K562 (cell line): ENCODE measurements around the gene GATB. TPM values are rescaled to one million over a fixed set of nuclear protein-coding genes. Genes with fewer than 3 reads are reported as not detected.

Experiments
- ATAC-seq: fragments of 200-7000 bp; cut with Tn5 transposase; 3 replicates; pipeline ENCODE4 v1.9.1; 2020; ENCODE audit warnings: moderate library complexity
- BruUV-seq: library from RNA; stranded (reverse); fragments of 400-500 nt; replicated peaks from 2 replicates; lab custom pipeline; 2021; lab: Mats Ljungman, UMichigan
- CTCF ChIA-PET: fragments of 300-600 bp; formaldehyde crosslinking; extraction: SDS; loops from one replicate; lab custom pipeline; 2021; ENCODE audit warnings: low intra/inter-chr PET ratio; lab: Yijun Ruan, JAX
- POLR2A ChIA-PET: fragments of 300-600, 350-650 bp; sonication (Branson Sonifier 250); formaldehyde crosslinking; extraction: SDS; loops from one replicate; lab custom pipeline; 2021; ENCODE audit warnings: antibody characterized with exemption, inconsistent platforms; lab: Yijun Ruan, JAX
- DNase-seq, 4 experiments: peaks; one replicate each; pipeline versions ENCODE4 v3.0.0 to v3.0.0-alpha.2; 2011 to 2018; ENCODE audit warnings: low spot score in 3 of 4, mixed read lengths in 3 of 4; ENCODE audit errors: extremely low read depth in 1 of 4
- FAIRE-seq: peaks from 2 replicates; lab custom pipeline; 2011; peaks lifted over from hg19 to GRCh38; lab: Jason Lieb, UNC
- H2AFZ ChIP-seq: 2 replicates; pipeline ENCODE4 v1.6.0; 2011; ENCODE audit warnings: low read depth, low read length, control low read depth, inconsistent platforms
- H3K27ac ChIP-seq: fragments of 200-600 bp; 3 replicates; pipeline ENCODE4 v1.8.0; 2011; ENCODE audit warnings: low read depth, mild to moderate bottlenecking, control low read depth, inconsistent platforms, low read length, moderate library complexity, mixed read lengths; ENCODE audit errors: extremely low read depth
- H3K27me3 ChIP-seq, 2 experiments: fragments of 300-600 bp in 1 of 2; 2 replicates in 1 of 2; 3 replicates in 1 of 2; pipeline versions ENCODE4 v1.6.0 to v1.8.0; 2011; ENCODE audit warnings: inconsistent platforms in 2 of 2, low read length in 2 of 2, mild to moderate bottlenecking in 1 of 2, mixed read lengths in 1 of 2, moderate library complexity in 1 of 2; ENCODE audit not compliant: control insufficient read depth in 2 of 2, insufficient read depth in 2 of 2
- H3K36me3 ChIP-seq: fragments of 300-600 bp; 3 replicates; pipeline ENCODE4 v1.8.0; 2011; ENCODE audit warnings: mild to moderate bottlenecking, low read length, inconsistent platforms; ENCODE audit not compliant: control insufficient read depth, insufficient read depth
- H3K4me1 ChIP-seq, 2 experiments: fragments of 200-600 bp in 1 of 2; replicated peaks in 1 of 2; 2 replicates in 1 of 2; 3 replicates in 1 of 2; pipeline versions ENCODE4 v1.5.1 to v1.8.0; 2011; ENCODE audit warnings: inconsistent platforms in 2 of 2, low read length in 2 of 2, mild to moderate bottlenecking in 1 of 2, mixed read lengths in 1 of 2, moderate library complexity in 1 of 2; ENCODE audit not compliant: control insufficient read depth in 2 of 2, insufficient read depth in 2 of 2
- H3K4me2 ChIP-seq: 2 replicates; pipeline ENCODE4 v1.6.1; 2011; ENCODE audit warnings: low read length, control low read depth, inconsistent platforms, mixed read lengths; ENCODE audit not compliant: insufficient read depth
- H3K4me3 ChIP-seq: fragments of 200-600 bp; sonication (generic), shearing (Covaris generic); 2 replicates; pipeline ENCODE4 v1.5.1; 2016; ENCODE audit warnings: control low read depth, inconsistent platforms
- H3K79me2 ChIP-seq: fragments of 200-600 bp; 3 replicates; pipeline ENCODE4 v1.8.0; 2011; ENCODE audit warnings: low read length, inconsistent platforms; ENCODE audit not compliant: control insufficient read depth, insufficient read depth
- H3K9ac ChIP-seq, 2 experiments: 2 replicates each; pipeline versions ENCODE4 v1.6.0 to v1.6.1; 2011; ENCODE audit warnings: low read depth in 2 of 2, low read length in 2 of 2, control low read depth in 1 of 2, inconsistent platforms in 1 of 2, mild to moderate bottlenecking in 1 of 2, mixed read lengths in 1 of 2; ENCODE audit not compliant: insufficient read depth in 1 of 2
- H3K9me1 ChIP-seq: one replicate; pipeline ENCODE4 v1.6.0; 2011; ENCODE audit warnings: inconsistent platforms, mild to moderate bottlenecking, low read length, moderate library complexity; ENCODE audit not compliant: control insufficient read depth, insufficient read depth
- H3K9me3 ChIP-seq: replicated peaks from 2 replicates; pipeline ENCODE4 v1.5.1; 2011; ENCODE audit warnings: low read depth, low read length, inconsistent platforms; ENCODE audit not compliant: control insufficient read depth, insufficient read depth
- H4K20me1 ChIP-seq: replicated peaks from 2 replicates; pipeline ENCODE4 v1.6.1; 2011; ENCODE audit warnings: low read length, inconsistent platforms, mixed read lengths; ENCODE audit not compliant: control insufficient read depth, insufficient read depth
- BCOR ChIP-seq: fragments of 450-650 bp; IDR thresholded peaks from 2 replicates; pipeline ENCODE4 v1.6.1; 2016
- SETDB1 ChIP-seq: IDR thresholded peaks from one replicate; pipeline ENCODE4 v1.6.1; 2012; ENCODE audit warnings: low read length, control low read depth, inconsistent platforms
- ZNF124 ChIP-seq: sonication (generic); formaldehyde crosslinking; IDR thresholded peaks from 2 replicates; pipeline ENCODE4 v1.8.1; 2022; ENCODE audit warnings: missing genetic modification reagents
- WGBS: fragments of 100-300 bp; shearing (Covaris generic); methylation state at CpG from one replicate; pipeline ENCODE4 v1.1.6; 2016; ENCODE audit warnings: low coverage, mixed read lengths; ENCODE audit not compliant: insufficient coverage; ENCODE audit errors: missing lambda C conversion rate; 5-methylcytosine and 5-hydroxymethylcytosine counted together
- in situ Hi-C: fragments of 300-500 bp; cut with MboI; formaldehyde crosslinking; loops from 4 replicates; pipeline ENCODE4 v1.15.0; 2018; ENCODE audit warnings: inconsistent platforms, mixed read lengths
- intact Hi-C: fragments of 100-400 bp; cut with micrococcal nuclease; formaldehyde crosslinking; loops from 2 replicates; pipeline ENCODE4 v1.14.2; 2022
- polyA plus RNA-seq, 8 experiments: library from polyadenylated mRNA; depleted of rRNA in 4 of 8; stranded (reverse) in 5 of 8; unstranded in 3 of 8; fragments of >200 nt; fragmentation: Nextera tagmentation in 2 of 8; fragmentation: Illumina TruSeq in 1 of 8; extraction: Ambion mirVana in 2 of 8; extraction: Trizol in 1 of 8; gene quantifications; 2 replicates each; pipeline versions ENCODE4 v1.2.1 to v1.2.3, GENCODE V29; 2011 to 2014; ENCODE audit warnings: inconsistent platforms in 1 of 8, missing spikeins in 1 of 8
- total RNA-seq, 7 experiments: library from RNA; depleted of rRNA in 6 of 7; stranded (reverse); fragments of >200 nt in 6 of 7; fragmentation: Illumina TruSeq in 2 of 7; extraction: Trizol in 2 of 7; gene quantifications; 2 replicates each; pipeline versions ENCODE4 v1.2.1 to v1.2.3, GENCODE V29; 2011 to 2021; ENCODE audit warnings: low replicate concordance in 1 of 7
- TF ChIP-seq, protein P1 (sequence below): sonication (generic); formaldehyde crosslinking; IDR thresholded peaks from 2 replicates; pipeline ENCODE4 v1.8.0; 2022; ENCODE audit warnings: mild to moderate bottlenecking, low read depth, missing genetic modification reagents
- TF ChIP-seq, protein P2 (sequence below): IDR thresholded peaks from 2 replicates; pipeline ENCODE4 v1.6.1; 2011; ENCODE audit not compliant: insufficient read length; ENCODE audit errors: extremely low read depth
- TF ChIP-seq, protein P3 (sequence below): sonication (generic); formaldehyde crosslinking; IDR thresholded peaks from 2 replicates; pipeline ENCODE4 v1.8.1; 2023; ENCODE audit warnings: mild to moderate bottlenecking, missing genetic modification reagents, moderate library complexity
- TF ChIP-seq, protein P4 (sequence below), 2 experiments: fragments of 450-650 bp in 1 of 2; sonication (generic) in 1 of 2; formaldehyde crosslinking in 1 of 2; IDR thresholded peaks; 2 replicates each; pipeline versions ENCODE4 v1.7.1 to v1.9.0; 2016 to 2022; ENCODE audit warnings: inconsistent platforms in 1 of 2, mild to moderate bottlenecking in 1 of 2, missing genetic modification reagents in 1 of 2

Gene GATB
- total and polyA plus RNA-seq, 9 of the 15 experiments (the other 6 are each of a cell fraction or from before 2014, with no cell fraction given): 15.3 to 31.8 (median 26.2) TPM

DNA sequence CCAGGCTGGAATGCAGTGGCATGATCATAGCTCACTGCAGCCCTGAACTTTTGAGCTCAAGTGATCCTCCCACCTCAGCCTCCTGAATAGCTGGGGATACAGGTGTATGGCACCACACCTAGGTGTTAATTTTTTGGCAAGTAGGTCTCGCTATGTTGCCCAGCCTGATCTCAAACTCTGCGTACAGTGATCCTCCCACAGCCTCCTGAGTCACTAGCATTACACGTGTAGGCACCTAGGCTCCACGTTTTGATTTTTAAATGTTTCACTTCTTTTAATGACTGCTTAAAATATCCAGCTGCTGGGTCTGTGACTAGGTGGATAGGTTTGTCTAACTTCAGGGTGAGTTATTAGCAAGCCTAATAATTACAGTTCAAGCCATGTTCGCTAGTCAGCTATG is 44.5 kb downstream of the GATB start (continued):
- no peak for TF ChIP-seq ZNF124
- TF ChIP-seq, protein P1, sequence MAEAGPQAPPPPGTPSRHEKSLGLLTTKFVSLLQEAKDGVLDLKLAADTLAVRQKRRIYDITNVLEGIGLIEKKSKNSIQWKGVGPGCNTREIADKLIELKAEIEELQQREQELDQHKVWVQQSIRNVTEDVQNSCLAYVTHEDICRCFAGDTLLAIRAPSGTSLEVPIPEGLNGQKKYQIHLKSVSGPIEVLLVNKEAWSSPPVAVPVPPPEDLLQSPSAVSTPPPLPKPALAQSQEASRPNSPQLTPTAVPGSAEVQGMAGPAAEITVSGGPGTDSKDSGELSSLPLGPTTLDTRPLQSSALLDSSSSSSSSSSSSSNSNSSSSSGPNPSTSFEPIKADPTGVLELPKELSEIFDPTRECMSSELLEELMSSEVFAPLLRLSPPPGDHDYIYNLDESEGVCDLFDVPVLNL: no peak

DNA sequence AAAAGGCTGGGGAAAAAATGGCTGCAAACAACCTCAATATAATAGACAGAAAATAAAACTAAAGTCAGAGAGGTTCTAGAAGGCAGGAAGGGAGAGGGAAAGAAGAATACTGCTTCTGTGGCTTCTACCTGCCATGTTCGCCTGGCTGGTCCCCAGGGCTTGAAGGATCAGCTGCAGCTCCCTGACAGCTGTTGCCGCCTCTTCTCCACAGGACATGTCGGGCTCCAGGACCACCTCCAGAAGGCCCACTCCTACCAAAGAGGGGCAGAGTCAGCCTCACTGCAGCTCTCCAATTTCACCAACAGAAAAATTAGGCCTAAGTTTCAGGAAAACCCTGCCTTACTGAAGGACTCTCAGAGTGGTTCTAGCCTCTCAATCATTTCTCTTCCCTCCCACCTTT is 44.9 kb downstream of the GATB start:
- Histone ChIP-seq H3K9me1 (no peaks in the 10 kb centered on the region), H3K4me3 (no peak overlapping the region), H3K27me3 (no peaks in the 10 kb centered on the region), H2AFZ (no peak overlapping the region), H4K20me1 (no peaks in the 10 kb centered on the region), H3K4me2 (no peak overlapping the region), H3K79me2 (no peaks in the 10 kb centered on the region), H3K9me3 (no peaks in the 10 kb centered on the region), H3K9ac (no peak overlapping the region), H3K4me1 (no peaks in the 10 kb centered on the region), H3K36me3 (peaks cover 3% of the 10 kb centered on the region; the same call in 1 of the 3 replicates), H3K27ac (no peak overlapping the region)
- ChIA-PET CTCF (no interaction called here), POLR2A (no interaction called here)
- 71% methylated on average over 3 of the region's 3 CpGs for WGBS
- FAIRE-seq: no peak
- BruUV-seq: no TSS peak
- in situ Hi-C loops: no loop called here
- intact Hi-C loops: no loop called here
- no peak for ATAC-seq
- no peak for DNase-seq
- TF ChIP-seq SETDB1 (no peak), BCOR (no peak)
- TF ChIP-seq, protein P2, sequence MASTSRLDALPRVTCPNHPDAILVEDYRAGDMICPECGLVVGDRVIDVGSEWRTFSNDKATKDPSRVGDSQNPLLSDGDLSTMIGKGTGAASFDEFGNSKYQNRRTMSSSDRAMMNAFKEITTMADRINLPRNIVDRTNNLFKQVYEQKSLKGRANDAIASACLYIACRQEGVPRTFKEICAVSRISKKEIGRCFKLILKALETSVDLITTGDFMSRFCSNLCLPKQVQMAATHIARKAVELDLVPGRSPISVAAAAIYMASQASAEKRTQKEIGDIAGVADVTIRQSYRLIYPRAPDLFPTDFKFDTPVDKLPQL: no peak
- TF ChIP-seq, protein P3, sequence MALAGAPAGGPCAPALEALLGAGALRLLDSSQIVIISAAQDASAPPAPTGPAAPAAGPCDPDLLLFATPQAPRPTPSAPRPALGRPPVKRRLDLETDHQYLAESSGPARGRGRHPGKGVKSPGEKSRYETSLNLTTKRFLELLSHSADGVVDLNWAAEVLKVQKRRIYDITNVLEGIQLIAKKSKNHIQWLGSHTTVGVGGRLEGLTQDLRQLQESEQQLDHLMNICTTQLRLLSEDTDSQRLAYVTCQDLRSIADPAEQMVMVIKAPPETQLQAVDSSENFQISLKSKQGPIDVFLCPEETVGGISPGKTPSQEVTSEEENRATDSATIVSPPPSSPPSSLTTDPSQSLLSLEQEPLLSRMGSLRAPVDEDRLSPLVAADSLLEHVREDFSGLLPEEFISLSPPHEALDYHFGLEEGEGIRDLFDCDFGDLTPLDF: no peak
- TF ChIP-seq, protein P4, sequence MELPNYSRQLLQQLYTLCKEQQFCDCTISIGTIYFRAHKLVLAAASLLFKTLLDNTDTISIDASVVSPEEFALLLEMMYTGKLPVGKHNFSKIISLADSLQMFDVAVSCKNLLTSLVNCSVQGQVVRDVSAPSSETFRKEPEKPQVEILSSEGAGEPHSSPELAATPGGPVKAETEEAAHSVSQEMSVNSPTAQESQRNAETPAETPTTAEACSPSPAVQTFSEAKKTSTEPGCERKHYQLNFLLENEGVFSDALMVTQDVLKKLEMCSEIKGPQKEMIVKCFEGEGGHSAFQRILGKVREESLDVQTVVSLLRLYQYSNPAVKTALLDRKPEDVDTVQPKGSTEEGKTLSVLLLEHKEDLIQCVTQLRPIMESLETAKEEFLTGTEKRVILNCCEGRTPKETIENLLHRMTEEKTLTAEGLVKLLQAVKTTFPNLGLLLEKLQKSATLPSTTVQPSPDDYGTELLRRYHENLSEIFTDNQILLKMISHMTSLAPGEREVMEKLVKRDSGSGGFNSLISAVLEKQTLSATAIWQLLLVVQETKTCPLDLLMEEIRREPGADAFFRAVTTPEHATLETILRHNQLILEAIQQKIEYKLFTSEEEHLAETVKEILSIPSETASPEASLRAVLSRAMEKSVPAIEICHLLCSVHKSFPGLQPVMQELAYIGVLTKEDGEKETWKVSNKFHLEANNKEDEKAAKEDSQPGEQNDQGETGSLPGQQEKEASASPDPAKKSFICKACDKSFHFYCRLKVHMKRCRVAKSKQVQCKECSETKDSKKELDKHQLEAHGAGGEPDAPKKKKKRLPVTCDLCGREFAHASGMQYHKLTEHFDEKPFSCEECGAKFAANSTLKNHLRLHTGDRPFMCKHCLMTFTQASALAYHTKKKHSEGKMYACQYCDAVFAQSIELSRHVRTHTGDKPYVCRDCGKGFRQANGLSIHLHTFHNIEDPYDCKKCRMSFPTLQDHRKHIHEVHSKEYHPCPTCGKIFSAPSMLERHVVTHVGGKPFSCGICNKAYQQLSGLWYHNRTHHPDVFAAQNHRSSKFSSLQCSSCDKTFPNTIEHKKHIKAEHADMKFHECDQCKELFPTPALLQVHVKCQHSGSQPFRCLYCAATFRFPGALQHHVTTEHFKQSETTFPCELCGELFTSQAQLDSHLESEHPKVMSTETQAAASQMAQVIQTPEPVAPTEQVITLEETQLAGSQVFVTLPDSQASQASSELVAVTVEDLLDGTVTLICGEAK (IDR thresholded peaks at IDR 0.05): no peak
- TF ChIP-seq, protein P4 (CRISPR knock-in tag; IDR thresholded peaks at IDR 0.05): no peak
